Calu3 (cell line): ENCODE data around the gene ADAMTS9. TPM values are rescaled to one million over a fixed set of nuclear protein-coding genes. Genes with fewer than 3 reads are reported as not detected.

Experiments used
- BruUV-seq: library from RNA; stranded (reverse); fragments of 400-500 nt; replicated peaks from 2 replicates; lab custom pipeline; 2021; lab: Mats Ljungman, UMichigan
- CTCF ChIA-PET: fragments of 300-600 bp; sonication (Branson Sonifier 250); formaldehyde crosslinking; loops from one replicate; lab custom pipeline; 2022; ENCODE audit warnings: antibody characterized with exemption; lab: Charles Lee
- DNase-seq: peaks from one replicate; pipeline ENCODE4 v3.0.0; 2022
- H3K27ac Mint-ChIP-seq: one replicate; pipeline ENCODE4 v1.8.0; 2022; ENCODE audit warnings: mixed read lengths; ENCODE audit not compliant: unreplicated experiment
- H3K27me3 Mint-ChIP-seq: one replicate; pipeline ENCODE4 v1.8.0; 2022; ENCODE audit warnings: mixed read lengths; ENCODE audit not compliant: unreplicated experiment
- H3K36me3 Mint-ChIP-seq: one replicate; pipeline ENCODE4 v1.8.0; 2022; ENCODE audit warnings: mild to moderate bottlenecking, moderate library complexity, mixed read lengths; ENCODE audit not compliant: insufficient read depth, unreplicated experiment
- H3K4me1 Mint-ChIP-seq: one replicate; pipeline ENCODE4 v1.8.0; 2022; ENCODE audit warnings: mild to moderate bottlenecking, low read depth, mixed read lengths; ENCODE audit not compliant: unreplicated experiment
- H3K4me3 Mint-ChIP-seq: one replicate; pipeline ENCODE4 v1.8.0; 2022; ENCODE audit warnings: mild to moderate bottlenecking, low read depth, moderate library complexity, mixed read lengths; ENCODE audit not compliant: unreplicated experiment
- H3K9me3 Mint-ChIP-seq: one replicate; pipeline ENCODE4 v1.8.0; 2022; ENCODE audit warnings: low read depth, mixed read lengths; ENCODE audit not compliant: unreplicated experiment
- intact Hi-C: fragments of 100-400 bp; cut with micrococcal nuclease; formaldehyde crosslinking; loops from one replicate; pipeline ENCODE4 v1.10.0; 2022; ENCODE audit not compliant: unreplicated experiment
- total RNA-seq: library from RNA; stranded (reverse); gene quantifications from 2 replicates; pipeline ENCODE4 v1.2.3, GENCODE V29; 2022
- TF ChIP-seq, protein P1 (sequence below): fragments of 200-600 bp; IDR thresholded peaks from one replicate; pipeline ENCODE4 v1.8.0; 2022; ENCODE audit warnings: antibody characterized with exemption; ENCODE audit not compliant: unreplicated experiment

ADAMTS9 gene
- total RNA-seq, 1 experiment from 2014 or later = 54.6 TPM

DNA sequence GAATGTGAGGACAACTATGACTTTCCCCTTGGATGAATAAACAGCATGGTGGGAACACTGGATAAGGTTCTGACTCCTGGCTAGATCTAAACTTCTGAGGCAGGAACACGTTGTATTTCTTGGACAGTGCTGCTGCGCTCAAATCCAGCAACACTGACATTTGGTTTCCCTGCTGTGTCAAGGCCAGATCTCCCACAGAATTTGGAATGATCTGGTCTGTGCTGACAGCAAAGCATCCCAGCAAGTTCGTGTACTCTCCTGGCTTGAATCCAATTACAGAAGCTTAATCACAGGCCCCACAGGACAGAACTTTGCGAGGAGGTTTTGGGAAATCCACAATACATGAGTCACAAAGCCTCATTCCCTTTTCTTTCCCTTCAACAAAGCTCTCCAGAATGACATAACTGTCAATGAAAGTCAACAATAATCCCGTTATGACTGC lies 92.5 kb downstream of the ADAMTS9 start:
- TF ChIP-seq, protein P1, sequence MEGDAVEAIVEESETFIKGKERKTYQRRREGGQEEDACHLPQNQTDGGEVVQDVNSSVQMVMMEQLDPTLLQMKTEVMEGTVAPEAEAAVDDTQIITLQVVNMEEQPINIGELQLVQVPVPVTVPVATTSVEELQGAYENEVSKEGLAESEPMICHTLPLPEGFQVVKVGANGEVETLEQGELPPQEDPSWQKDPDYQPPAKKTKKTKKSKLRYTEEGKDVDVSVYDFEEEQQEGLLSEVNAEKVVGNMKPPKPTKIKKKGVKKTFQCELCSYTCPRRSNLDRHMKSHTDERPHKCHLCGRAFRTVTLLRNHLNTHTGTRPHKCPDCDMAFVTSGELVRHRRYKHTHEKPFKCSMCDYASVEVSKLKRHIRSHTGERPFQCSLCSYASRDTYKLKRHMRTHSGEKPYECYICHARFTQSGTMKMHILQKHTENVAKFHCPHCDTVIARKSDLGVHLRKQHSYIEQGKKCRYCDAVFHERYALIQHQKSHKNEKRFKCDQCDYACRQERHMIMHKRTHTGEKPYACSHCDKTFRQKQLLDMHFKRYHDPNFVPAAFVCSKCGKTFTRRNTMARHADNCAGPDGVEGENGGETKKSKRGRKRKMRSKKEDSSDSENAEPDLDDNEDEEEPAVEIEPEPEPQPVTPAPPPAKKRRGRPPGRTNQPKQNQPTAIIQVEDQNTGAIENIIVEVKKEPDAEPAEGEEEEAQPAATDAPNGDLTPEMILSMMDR = no peak
- H3K4me1 Mint-ChIP-seq = no peaks in the 10 kb centered on the region
- H3K27ac Mint-ChIP-seq = no peak overlapping the region
- no TSS peak for BruUV-seq
- intact Hi-C loops = no loop called here
- no peaks in the 10 kb centered on the region for H3K27me3 Mint-ChIP-seq
- H3K36me3 Mint-ChIP-seq = peaks cover 18% of the 10 kb centered on the region
- no peaks in the 10 kb centered on the region for H3K9me3 Mint-ChIP-seq
- CTCF ChIA-PET = interaction anchor here (0.6 kb wide), 1 partner anchor 1984 kb away, joined by 3 read pairs; no protein-coding TSS in a partner anchor
- DNase-seq = no peak
- H3K4me3 Mint-ChIP-seq = no peak overlapping the region

DNA sequence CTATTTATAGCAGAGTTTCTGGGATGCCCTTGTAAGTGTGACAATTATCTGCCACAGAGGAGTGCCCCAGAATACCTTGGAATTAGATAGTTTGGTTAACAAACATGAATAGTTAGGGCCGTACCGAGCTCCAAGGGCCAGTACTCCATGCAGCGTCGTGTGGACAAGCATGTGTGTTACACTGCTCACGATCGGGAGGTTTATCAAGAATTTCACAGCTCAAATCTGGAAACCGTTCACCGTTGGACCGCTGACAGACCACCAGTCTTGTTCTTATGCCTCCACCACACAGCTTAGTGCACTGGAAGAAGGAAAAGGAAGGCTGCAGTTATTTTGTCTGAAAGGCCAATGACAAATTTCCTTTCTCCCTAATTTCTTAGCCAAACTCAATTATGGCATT lies 93.7 kb downstream of the ADAMTS9 start:
- Mint-ChIP-seq H3K36me3 (peaks cover 18% of the 10 kb centered on the region), H3K9me3 (no peaks in the 10 kb centered on the region), H3K4me1 (no peaks in the 10 kb centered on the region), H3K4me3 (no peak overlapping the region), H3K27ac (no peak overlapping the region), H3K27me3 (no peaks in the 10 kb centered on the region)
- TF ChIP-seq, protein P1 = no peak
- intact Hi-C loops = no loop called here
- BruUV-seq = no TSS peak
- no peak for DNase-seq
- CTCF ChIA-PET = no interaction called here

DNA sequence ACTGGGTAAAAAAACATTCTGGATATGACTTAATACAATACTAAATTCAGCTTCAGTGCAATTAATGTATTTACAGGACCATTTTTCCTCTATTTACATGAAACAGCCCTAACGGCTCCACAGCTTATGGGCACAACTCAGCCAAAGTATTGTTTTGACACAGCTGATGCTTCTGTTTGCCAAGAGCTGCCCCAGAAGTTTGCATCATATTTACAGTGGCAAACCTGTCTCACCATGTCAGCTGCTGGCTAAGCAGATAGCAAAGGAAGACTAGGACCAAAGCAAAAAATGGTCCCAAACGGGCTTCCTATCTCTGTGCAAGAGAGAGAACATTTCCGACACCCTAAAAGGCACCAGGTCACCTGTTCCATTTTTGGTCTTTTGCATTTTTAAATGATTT lies 94.5 kb downstream of the ADAMTS9 start:
- H3K27me3 Mint-ChIP-seq = no peaks in the 10 kb centered on the region
- H3K27ac Mint-ChIP-seq = no peak overlapping the region
- intact Hi-C loops = no loop called here
- CTCF ChIA-PET = no interaction called here
- DNase-seq = no peak
- H3K36me3 Mint-ChIP-seq = peaks cover 14% of the 10 kb centered on the region
- no peaks in the 10 kb centered on the region for H3K4me1 Mint-ChIP-seq
- no peaks in the 10 kb centered on the region for H3K9me3 Mint-ChIP-seq
- no TSS peak for BruUV-seq
- no peak overlapping the region for H3K4me3 Mint-ChIP-seq
- TF ChIP-seq, protein P1 = no peak

DNA sequence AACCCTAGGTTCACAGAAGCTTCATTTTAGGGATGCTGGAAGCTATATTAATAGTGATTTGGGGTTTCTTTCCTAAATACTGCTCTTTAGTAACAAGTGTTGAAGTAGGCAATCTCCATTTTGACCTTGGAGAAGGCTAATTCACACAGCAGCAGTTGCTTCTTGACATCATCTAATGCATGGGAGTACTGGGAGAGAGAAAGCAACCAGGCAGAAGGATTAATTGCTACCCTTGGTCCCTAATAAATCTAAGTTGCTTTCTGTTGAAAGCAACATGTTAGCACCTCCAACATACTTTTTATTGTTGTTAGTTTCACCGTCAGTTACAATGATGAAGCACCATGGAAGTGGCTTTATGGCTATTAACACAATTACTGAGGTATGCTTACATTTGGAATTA lies 96.2 kb downstream of the ADAMTS9 start:
- no peak overlapping the region for H3K27ac Mint-ChIP-seq
- peaks cover 8% of the 10 kb centered on the region for H3K36me3 Mint-ChIP-seq
- CTCF ChIA-PET = no interaction called here

More for the DNA sequence above, 96.2 kb downstream of the ADAMTS9 start:
- TF ChIP-seq, protein P1 = no peak
- Mint-ChIP-seq H3K9me3 (no peaks in the 10 kb centered on the region), H3K4me1 (no peaks in the 10 kb centered on the region), H3K27me3 (no peaks in the 10 kb centered on the region), H3K4me3 (no peak overlapping the region)
- intact Hi-C loops = no loop called here
- DNase-seq = no peak
- BruUV-seq = no TSS peak
